B cell (primary cell): ENCODE results near the gene ZNF750. TPM values are rescaled to one million over a fixed set of nuclear protein-coding genes. Genes with fewer than 3 reads are reported as not detected.

Experiments
- ATAC-seq: fragments of 200-7000 bp; cut with Tn5 transposase; one replicate; pipeline ENCODE4 v1.10.0; 2021; ENCODE audit warnings: low read depth, mild to moderate bottlenecking, moderate number of reproducible peaks, moderate library complexity
- CTCF ChIA-PET: fragments of 350-600 bp; sonication (Branson Sonifier 250); formaldehyde crosslinking; loops from one replicate; lab custom pipeline; 2021; ENCODE audit warnings: antibody characterized with exemption, inconsistent platforms; lab: Charles Lee
- POLR2A ChIA-PET: fragments of 350-600 bp; sonication (Branson Sonifier 250); formaldehyde crosslinking; loops from one replicate; lab custom pipeline; 2021; ENCODE audit warnings: antibody characterized with exemption; lab: Charles Lee
- DNase-seq: peaks from one replicate; pipeline ENCODE4 v3.0.0; 2013
- H2AFZ ChIP-seq: 2 replicates; pipeline ENCODE4 v1.6.1; 2012; ENCODE audit warnings: mild to moderate bottlenecking, low read depth, low read length; ENCODE audit not compliant: insufficient read depth, poor library complexity, severe bottlenecking
- H3K27ac ChIP-seq, 2 donors: 1 replicate in 1 of 2; 2 replicates in 1 of 2; pipeline ENCODE4 v1.5.1; 2012 to 2013; ENCODE audit warnings: low read length in 2 of 2, mild to moderate bottlenecking in 2 of 2, moderate library complexity in 1 of 2
- H3K27me3 ChIP-seq, 4 experiments: fragments of 200-600 bp in 1 of 4; sonication (generic) in 1 of 4; replicated peaks in 1 of 4; 1 replicate in 2 of 4; 2 replicates in 2 of 4; pipeline versions ENCODE4 v1.6.1 to v1.7.0; 2013 to 2016; ENCODE audit warnings: low read length in 3 of 4, mild to moderate bottlenecking in 2 of 4, mixed read lengths in 1 of 4, moderate library complexity in 1 of 4; ENCODE audit not compliant: insufficient read depth in 4 of 4, control insufficient read depth in 3 of 4; ENCODE audit errors: control extremely low read depth in 1 of 4
- H3K36me3 ChIP-seq, 2 experiments: replicated peaks in 1 of 2; 1 replicate in 1 of 2; 2 replicates in 1 of 2; pipeline versions ENCODE4 v1.6.1 to v1.7.1; 2013; ENCODE audit warnings: low read length in 1 of 2; ENCODE audit not compliant: insufficient read depth in 2 of 2, control insufficient read depth in 1 of 2; ENCODE audit errors: control extremely low read depth in 1 of 2, extremely low read depth in 1 of 2
- H3K4me1 ChIP-seq, 2 donors: fragments of 200-600 bp in 1 of 2; sonication (generic) in 1 of 2; 1 replicate in 1 of 2; 2 replicates in 1 of 2; pipeline versions ENCODE4 v1.5.1 to v1.6.1; 2013 to 2017; ENCODE audit warnings: low read length in 2 of 2; ENCODE audit not compliant: control insufficient read depth in 2 of 2, insufficient read depth in 2 of 2
- H3K4me2 ChIP-seq: replicated peaks from 2 replicates; pipeline ENCODE3; 2012; ENCODE audit warnings: mild to moderate bottlenecking, low read depth, low read length; ENCODE audit not compliant: poor library complexity, severe bottlenecking
- H3K4me3 ChIP-seq, 5 experiments: fragments of 200-600 bp in 1 of 5; sonication (generic) in 1 of 5; 1 replicate in 3 of 5; 2 replicates in 2 of 5; pipeline versions ENCODE4 v1.5.1 to v1.7.0; 2011 to 2016; ENCODE audit warnings: low read length in 4 of 5, mild to moderate bottlenecking in 4 of 5, low read depth in 2 of 5, control low read depth in 1 of 5, moderate library complexity in 1 of 5; ENCODE audit not compliant: insufficient read depth in 1 of 5; ENCODE audit errors: control extremely low read depth in 1 of 5, extremely low read depth in 1 of 5
- H3K79me2 ChIP-seq: fragments of 200-600 bp; sonication (generic); one replicate; pipeline ENCODE4 v1.6.0; 2016; ENCODE audit warnings: low read length; ENCODE audit not compliant: control insufficient read depth, insufficient read depth
- H3K9ac ChIP-seq: fragments of 200-600 bp; sonication (generic); 2 replicates; pipeline ENCODE4 v1.6.1; 2017; ENCODE audit warnings: mild to moderate bottlenecking, low read length, moderate library complexity
- H3K9me3 ChIP-seq, 3 donors: one replicate each; pipeline versions ENCODE4 v1.6.1 to v1.7.1; 2013; ENCODE audit warnings: low read length in 2 of 3; ENCODE audit not compliant: control insufficient read depth in 2 of 3, insufficient read depth in 1 of 3; ENCODE audit errors: control extremely low read depth in 1 of 3
- H4K20me1 ChIP-seq: 2 replicates; pipeline ENCODE4 v1.6.0; 2012; ENCODE audit warnings: mild to moderate bottlenecking, low read length; ENCODE audit not compliant: insufficient read depth, control insufficient read depth, poor library complexity, severe bottlenecking
- H3K27ac Mint-ChIP-seq: one replicate; pipeline ENCODE4 v1.8.0; 2021; ENCODE audit warnings: mixed read lengths
- H3K27me3 Mint-ChIP-seq: one replicate; pipeline ENCODE4 v1.8.0; 2021; ENCODE audit warnings: mixed read lengths
- H3K4me1 Mint-ChIP-seq: one replicate; pipeline ENCODE4 v1.8.0; 2021; ENCODE audit warnings: mixed read lengths
- H3K4me3 Mint-ChIP-seq: one replicate; pipeline ENCODE4 v1.8.0; 2021; ENCODE audit warnings: mixed read lengths
- H3K9me3 Mint-ChIP-seq: one replicate; pipeline ENCODE4 v1.8.0; 2022; ENCODE audit warnings: mixed read lengths; ENCODE audit not compliant: insufficient read depth
- CTCF ChIP-seq: fragments of 200-600 bp; IDR thresholded peaks from one replicate; pipeline ENCODE4 v1.8.0; 2022; ENCODE audit warnings: antibody characterized with exemption, mild to moderate bottlenecking
- EZH2 ChIP-seq: IDR thresholded peaks from 2 replicates; pipeline ENCODE4 v1.6.1; 2012; ENCODE audit warnings: borderline replicate concordance, low read depth, mild to moderate bottlenecking, moderate library complexity, low read length; ENCODE audit not compliant: insufficient read depth, poor library complexity, severe bottlenecking
- WGBS: methylation state at CpG from one replicate; pipeline ENCODE4 v1.1.5; 2013; ENCODE audit warnings: missing lambda C conversion rate; ENCODE audit not compliant: insufficient coverage; 5-methylcytosine and 5-hydroxymethylcytosine counted together
- intact Hi-C: fragments of 100-400 bp; cut with micrococcal nuclease; formaldehyde crosslinking; loops from one replicate; pipeline ENCODE4 v1.10.0; 2022
- polyA plus RNA-seq: library from polyadenylated mRNA; depleted of rRNA; stranded (reverse); fragments of >200 nt; gene quantifications from 2 replicates; pipeline ENCODE4 v1.2.3, GENCODE V29; 2012
- total RNA-seq, 2 donors: library from RNA; stranded (reverse); fragments of 120-200 nt in 1 of 2; gene quantifications; 1 replicate in 1 of 2; 2 replicates in 1 of 2; pipeline versions ENCODE4 v1.2.3 to v1.2.4, GENCODE V29; 2013 to 2022

Gene ZNF750
- total and polyA plus RNA-seq, 2 donors (not counting 1 experiment from before 2014, with no cell fraction given), result not detected

GRCh38 chr17:82814834-82815233 is 25.0 kb downstream of the ZNF750 start:
- DNase-seq, result no peak
- Histone ChIP-seq H3K36me3 (peaks cover 0 to 12% of the 10 kb centered on the region in 2 experiments), H3K27ac (no peak overlapping the region), H3K79me2 (no peaks in the 10 kb centered on the region), H4K20me1 (no peaks in the 10 kb centered on the region), H3K9me3 (peaks cover 0 to 5% (median 0%) of the 10 kb centered on the region in 3 donors), H2AFZ (no peak overlapping the region), H3K4me1 (peaks cover 24 to 33% of the 10 kb centered on the region in 2 donors), H3K9ac (no peak overlapping the region), H3K27me3 (no peaks in the 10 kb centered on the region), H3K4me2 (no peak overlapping the region), H3K4me3 (no peak overlapping the region)
- Mint-ChIP-seq H3K9me3 (no peaks in the 10 kb centered on the region), H3K27ac (no peak overlapping the region), H3K4me1 (peaks cover 28% of the 10 kb centered on the region), H3K4me3 (no peak overlapping the region), H3K27me3 (no peaks in the 10 kb centered on the region)
- ATAC-seq, result no peak
- intact Hi-C loops, result no loop called here
- no peak for TF ChIP-seq CTCF
- no peak for TF ChIP-seq EZH2
- ChIA-PET CTCF (interaction anchor here (1.1 to 1.3 kb wide), 3 partner anchors 24 to 100 kb away, joined by 3 read pairs; no protein-coding TSS in a partner anchor), POLR2A (no interaction called here)
- 97% methylated on average over 20 of the region's 20 CpGs for WGBS

- no peak for DNase-seq
- intact Hi-C loops, result no loop called here
- no peak overlapping the region for H3K27ac ChIP-seq
- H3K9ac ChIP-seq, result no peak overlapping the region
- Mint-ChIP-seq H3K27me3 (no peaks in the 10 kb centered on the region), H3K4me1 (peaks cover 15% of the 10 kb centered on the region), H3K27ac (no peak overlapping the region), H3K4me3 (no peak overlapping the region), H3K9me3 (no peaks in the 10 kb centered on the region)
- CTCF ChIA-PET, result no interaction called here
- no peak overlapping the region for H3K4me3 ChIP-seq
- no peaks in the 10 kb centered on the region for H3K79me2 ChIP-seq
- TF ChIP-seq EZH2 (no peak), CTCF (no peak)
- H2AFZ ChIP-seq, result no peak overlapping the region
- H4K20me1 ChIP-seq, result no peaks in the 10 kb centered on the region
- ATAC-seq, result no peak
- POLR2A ChIA-PET, result no interaction called here
- no peaks in the 10 kb centered on the region for H3K27me3 ChIP-seq
- peaks cover 0 to 12% of the 10 kb centered on the region in 2 experiments for H3K36me3 ChIP-seq
- no peaks in the 10 kb centered on the region for H3K9me3 ChIP-seq
- 93% methylated on average over 19 of the region's 23 CpGs for WGBS
- peaks cover 10 to 19% of the 10 kb centered on the region in 2 donors for H3K4me1 ChIP-seq
- no peak overlapping the region for H3K4me2 ChIP-seq
Observed at GRCh38 chr17:82813299-82814051, 26.3 kb downstream of the ZNF750 start.
